ENCODE data around the gene SORL1. TPM values are rescaled to one million over a fixed set of nuclear protein-coding genes. Genes with fewer than 3 reads are reported as not detected.

Gene SORL1
- total RNA-seq, 2 donors from 2014 or later = 66.1 to 121 TPM

GRCh38 chr11:121449626-121450025, 2.5 kb upstream of the SORL1 start:
- H3K27me3 ChIP-seq = no peaks in the 10 kb centered on the region
- intact Hi-C loops (cut with DNase I) = loop anchor here (10.0 kb wide), 1 partner anchor 125 kb away; no protein-coding TSS in a partner anchor
- no peaks in the 10 kb centered on the region for H3K36me3 ChIP-seq
- H3K4me1 ChIP-seq = no peaks in the 10 kb centered on the region
- no peak overlapping the region for H3K9ac ChIP-seq (ENCODE audit: low read depth in 2 of 2, low read length in 2 of 2)
- no peak overlapping the region for H3K4me3 ChIP-seq
- TF ChIP-seq CTCF (IDR thresholded peaks at IDR 0.05) = no peak
- no peak overlapping the region for H3K27ac ChIP-seq
- H3K9me3 ChIP-seq = no peaks in the 10 kb centered on the region
- DNase-seq = no peak

GRCh38 chr11:121450401-121450800, 1.7 kb upstream of the SORL1 start:
- H3K27me3 ChIP-seq = no peaks in the 10 kb centered on the region
- H3K4me3 ChIP-seq = no peak overlapping the region
- intact Hi-C loops (cut with DNase I) = no loop called here
- no peak for TF ChIP-seq CTCF (IDR thresholded peaks at IDR 0.05)
- peak overlapping the region; percentile 92 for H3K27ac ChIP-seq
- peak overlapping the region; percentile 44 to 71 for H3K9ac ChIP-seq (ENCODE audit: low read depth in 2 of 2, low read length in 2 of 2)
- no peaks in the 10 kb centered on the region for H3K4me1 ChIP-seq
- H3K9me3 ChIP-seq = no peaks in the 10 kb centered on the region
- DNase-seq = no peak
- no peaks in the 10 kb centered on the region for H3K36me3 ChIP-seq

GRCh38 chr11:121451178-121451985, 732 bp upstream of the SORL1 start:
- Histone ChIP-seq H3K4me1 (no peaks in the 10 kb centered on the region), H3K9me3 (no peaks in the 10 kb centered on the region), H3K9ac (ENCODE audit: low read depth in 2 of 2, low read length in 2 of 2) (peak overlapping the region; percentile 71 to 79), H3K4me3 (peak overlapping the region; percentile 79), H3K27ac (peak overlapping the region; percentile 92), H3K36me3 (no peaks in the 10 kb centered on the region), H3K27me3 (no peaks in the 10 kb centered on the region)
- DNase-seq = peak; percentile 81
- intact Hi-C loops (cut with DNase I) = no loop called here
- TF ChIP-seq CTCF (IDR thresholded peaks at IDR 0.05) = no peak

- no peaks in the 10 kb centered on the region for H3K27me3 ChIP-seq
- no peaks in the 10 kb centered on the region for H3K4me1 ChIP-seq
- H3K9ac ChIP-seq (ENCODE audit: low read depth in 2 of 2, low read length in 2 of 2) = peak within 1 kb of the TSS; percentile 82 to 83
- no peak for TF ChIP-seq CTCF (IDR thresholded peaks at IDR 0.05)
- H3K36me3 ChIP-seq = no peaks in the 10 kb centered on the region
- peak within 1 kb of the TSS; percentile 92 for H3K27ac ChIP-seq
- H3K4me3 ChIP-seq = peak within 1 kb of the TSS; percentile 79
- DNase-seq = peak; percentile 56
- intact Hi-C loops (cut with DNase I) = no loop called here
- no peaks in the 10 kb centered on the region for H3K9me3 ChIP-seq
These were observed 566 bp downstream of the SORL1 start, which contains the start of gene SORL1-AS1 for GRCh38 chr11:121452609-121453150. Gene SORL1-AS1, minus strand, starts transcription at chr11:121452967.

- no peak for TF ChIP-seq CTCF (IDR thresholded peaks at IDR 0.05)
- DNase-seq = no peak
- H3K4me3 ChIP-seq = peak overlapping the region; percentile 6
- no peak overlapping the region for H3K27ac ChIP-seq
- no peaks in the 10 kb centered on the region for H3K4me1 ChIP-seq
- peak overlapping the region in 1 of 2 donors; percentile 82 for H3K9ac ChIP-seq (ENCODE audit: low read depth in 2 of 2, low read length in 2 of 2)
- H3K27me3 ChIP-seq = no peaks in the 10 kb centered on the region
- H3K9me3 ChIP-seq = no peaks in the 10 kb centered on the region
- intact Hi-C loops (cut with DNase I) = no loop called here
- no peaks in the 10 kb centered on the region for H3K36me3 ChIP-seq
These were observed 1.6 kb downstream of the SORL1 start for GRCh38 chr11:121453589-121454299.

Data from colonic mucosa (tissue), 4 donors.